H9 (cell line): ENCODE measurements around the gene TPCN2. TPM values are rescaled to one million over a fixed set of nuclear protein-coding genes. Genes with fewer than 3 reads are reported as not detected.
A peak's percentile ranks its signal among the peaks of the same experiment; 100 is the strongest.

Experiments used
- DNase-seq: peaks from one replicate; pipeline ENCODE4 v3.0.0-alpha.2; 2017
- H2AFZ ChIP-seq: one replicate; pipeline ENCODE4 v1.6.1; 2013; ENCODE audit warnings: mild to moderate bottlenecking, low read length, control low read depth, moderate library complexity
- H2AK5ac ChIP-seq: 2 replicates; pipeline ENCODE4 v1.6.1; 2013; ENCODE audit warnings: low read length, control low read depth, mixed read lengths; ENCODE audit not compliant: insufficient read length
- H2BK120ac ChIP-seq: one replicate; pipeline ENCODE4 v1.6.1; 2013; ENCODE audit warnings: low read depth, mild to moderate bottlenecking, low read length, control low read depth, inconsistent platforms; ENCODE audit not compliant: poor library complexity, severe bottlenecking
- H2BK12ac ChIP-seq: 2 replicates; pipeline ENCODE4 v1.6.1; 2013; ENCODE audit warnings: low read length, control low read depth, mixed read lengths, low read depth; ENCODE audit not compliant: insufficient read length
- H2BK15ac ChIP-seq: 2 replicates; pipeline ENCODE4 v1.6.1; 2013; ENCODE audit warnings: low read depth, low read length, control low read depth
- H2BK20ac ChIP-seq: one replicate; pipeline ENCODE4 v1.6.1; 2013; ENCODE audit warnings: low read depth, mild to moderate bottlenecking, low read length, control low read depth, inconsistent platforms; ENCODE audit not compliant: poor library complexity, severe bottlenecking
- H2BK5ac ChIP-seq: 2 replicates; pipeline ENCODE4 v1.6.1; 2013; ENCODE audit warnings: low read length, control low read depth, mixed read lengths; ENCODE audit not compliant: insufficient read length
- H3K14ac ChIP-seq: 2 replicates; pipeline ENCODE4 v1.6.1; 2013; ENCODE audit warnings: low read length, control low read depth; ENCODE audit not compliant: insufficient read depth
- H3K18ac ChIP-seq: 2 replicates; pipeline ENCODE4 v1.6.1; 2013; ENCODE audit warnings: low read depth, mild to moderate bottlenecking, mixed read lengths, low read length, control low read depth; ENCODE audit not compliant: insufficient read length
- H3K23ac ChIP-seq: 2 replicates; pipeline ENCODE4 v1.6.1; 2013; ENCODE audit warnings: low read length, control low read depth, mixed read lengths, low read depth; ENCODE audit not compliant: insufficient read length
- H3K23me2 ChIP-seq: 2 replicates; pipeline ENCODE4 v1.6.1; 2013; ENCODE audit warnings: low read depth, mild to moderate bottlenecking, mixed read lengths, low read length, control low read depth; ENCODE audit not compliant: insufficient read length, poor library complexity, severe bottlenecking
- H3K27ac ChIP-seq: 2 replicates; pipeline ENCODE4 v1.5.1; 2013; ENCODE audit warnings: low read length, control low read depth, mixed read lengths, low read depth; ENCODE audit not compliant: insufficient read length
- H3K27me3 ChIP-seq: 2 replicates; pipeline ENCODE4 v1.6.1; 2013; ENCODE audit warnings: low read length, control low read depth, inconsistent platforms; ENCODE audit not compliant: insufficient read depth
- H3K4ac ChIP-seq: 2 replicates; pipeline ENCODE4 v1.6.1; 2013; ENCODE audit warnings: low read depth, mild to moderate bottlenecking, control low read depth, inconsistent platforms, low read length, moderate library complexity
- H3K4me1 ChIP-seq: 2 replicates; pipeline ENCODE4 v1.6.1; 2013; ENCODE audit warnings: low read length, control low read depth, inconsistent platforms; ENCODE audit not compliant: insufficient read depth
- H3K4me2 ChIP-seq: 2 replicates; pipeline ENCODE4 v1.6.1; 2013; ENCODE audit warnings: low read length, control low read depth, mixed read lengths; ENCODE audit not compliant: insufficient read length, insufficient read depth
- H3K56ac ChIP-seq: 2 replicates; pipeline ENCODE4 v1.6.1; 2013; ENCODE audit warnings: low read depth, mild to moderate bottlenecking, mixed read lengths, low read length, control low read depth; ENCODE audit not compliant: insufficient read length
- H3K79me1 ChIP-seq: 2 replicates; pipeline ENCODE4 v1.6.1; 2013; ENCODE audit warnings: low read depth, mild to moderate bottlenecking, moderate library complexity, low read length, control low read depth, inconsistent platforms; ENCODE audit not compliant: insufficient read depth, poor library complexity, severe bottlenecking
- H3K79me2 ChIP-seq: 2 replicates; pipeline ENCODE4 v1.6.1; 2013; ENCODE audit warnings: low read length, control low read depth, inconsistent platforms; ENCODE audit not compliant: insufficient read depth
- H3K9ac ChIP-seq: 2 replicates; pipeline ENCODE4 v1.6.1; 2013; ENCODE audit warnings: low read length, control low read depth, mixed read lengths; ENCODE audit not compliant: insufficient read length; ENCODE audit errors: extremely low read depth
- H3K9me3 ChIP-seq: one replicate; pipeline ENCODE4 v1.6.1; 2013; ENCODE audit warnings: low read depth, low read length, inconsistent platforms; ENCODE audit not compliant: control insufficient read depth
- H3T11ph ChIP-seq: one replicate; pipeline ENCODE4 v1.6.1; 2013; ENCODE audit warnings: mild to moderate bottlenecking, low read length, control low read depth, inconsistent platforms
- H4K20me1 ChIP-seq: one replicate; pipeline ENCODE4 v1.6.1; 2013; ENCODE audit not compliant: control insufficient read depth, insufficient read length, insufficient read depth
- H4K5ac ChIP-seq: 2 replicates; pipeline ENCODE4 v1.6.1; 2013; ENCODE audit warnings: low read depth, mild to moderate bottlenecking, mixed read lengths, low read length, control low read depth; ENCODE audit not compliant: insufficient read length
- H4K8ac ChIP-seq: replicated peaks from 2 replicates; pipeline ENCODE4 v1.6.1; 2013; ENCODE audit warnings: low read length, control low read depth, mixed read lengths, low read depth; ENCODE audit not compliant: insufficient read length
- H4K91ac ChIP-seq: 2 replicates; pipeline ENCODE4 v1.6.1; 2013; ENCODE audit warnings: low read depth, mild to moderate bottlenecking, moderate library complexity, mixed read lengths, low read length, control low read depth; ENCODE audit not compliant: insufficient read length
- H3K27ac Mint-ChIP-seq, 3 experiments: 2 replicates in 2 of 3; 3 replicates in 1 of 3; pipeline ENCODE4 v1.8.0; 2020 to 2021; ENCODE audit warnings: mixed read lengths in 3 of 3, mild to moderate bottlenecking in 1 of 3, moderate library complexity in 1 of 3
- H3K27me3 Mint-ChIP-seq: 2 replicates; pipeline ENCODE4 v1.8.0; 2021; ENCODE audit warnings: low read depth, mild to moderate bottlenecking, moderate library complexity, mixed read lengths
- H3K36me3 Mint-ChIP-seq, 3 experiments: 2 replicates in 2 of 3; 3 replicates in 1 of 3; pipeline ENCODE4 v1.8.0; 2020 to 2021; ENCODE audit warnings: low read depth in 3 of 3, mixed read lengths in 3 of 3; ENCODE audit not compliant: insufficient read depth in 1 of 3
- H3K4me1 Mint-ChIP-seq, 2 experiments: 2 replicates each; pipeline ENCODE4 v1.8.0; 2020; ENCODE audit warnings: mixed read lengths in 2 of 2
- H3K4me3 Mint-ChIP-seq, 2 experiments: 2 replicates in 1 of 2; 3 replicates in 1 of 2; pipeline ENCODE4 v1.8.0; 2020 to 2021; ENCODE audit warnings: mild to moderate bottlenecking in 2 of 2, mixed read lengths in 2 of 2, moderate library complexity in 1 of 2
- H3K9me3 Mint-ChIP-seq, 2 experiments: 2 replicates in 1 of 2; 3 replicates in 1 of 2; pipeline ENCODE4 v1.8.0; 2020; ENCODE audit warnings: mild to moderate bottlenecking in 2 of 2, mixed read lengths in 2 of 2, moderate library complexity in 1 of 2
- CTCF ChIP-seq: fragments of 200-600 bp; sonication (generic); conservative IDR thresholded peaks from 3 replicates; pipeline ENCODE4 v1.8.0; 2021; ENCODE audit warnings: antibody characterized with exemption, mild to moderate bottlenecking
- WGBS: extraction: QIAGEN DNeasy Blood & Tissue Kit; methylation state at CpG from one replicate; pipeline ENCODE4 v1.1.7; 2013; ENCODE audit warnings: missing lambda C conversion rate, low lambda C conversion rate, mixed read lengths; ENCODE audit not compliant: insufficient read length; ENCODE audit errors: extremely low coverage; 5-methylcytosine and 5-hydroxymethylcytosine counted together
- total RNA-seq: library from RNA; stranded (reverse); gene quantifications from 2 replicates; pipeline ENCODE4 v1.2.1, GENCODE V29; 2021

Gene TPCN2
- total RNA-seq, 1 experiment from 2014 or later = 16.8 TPM

DNA sequence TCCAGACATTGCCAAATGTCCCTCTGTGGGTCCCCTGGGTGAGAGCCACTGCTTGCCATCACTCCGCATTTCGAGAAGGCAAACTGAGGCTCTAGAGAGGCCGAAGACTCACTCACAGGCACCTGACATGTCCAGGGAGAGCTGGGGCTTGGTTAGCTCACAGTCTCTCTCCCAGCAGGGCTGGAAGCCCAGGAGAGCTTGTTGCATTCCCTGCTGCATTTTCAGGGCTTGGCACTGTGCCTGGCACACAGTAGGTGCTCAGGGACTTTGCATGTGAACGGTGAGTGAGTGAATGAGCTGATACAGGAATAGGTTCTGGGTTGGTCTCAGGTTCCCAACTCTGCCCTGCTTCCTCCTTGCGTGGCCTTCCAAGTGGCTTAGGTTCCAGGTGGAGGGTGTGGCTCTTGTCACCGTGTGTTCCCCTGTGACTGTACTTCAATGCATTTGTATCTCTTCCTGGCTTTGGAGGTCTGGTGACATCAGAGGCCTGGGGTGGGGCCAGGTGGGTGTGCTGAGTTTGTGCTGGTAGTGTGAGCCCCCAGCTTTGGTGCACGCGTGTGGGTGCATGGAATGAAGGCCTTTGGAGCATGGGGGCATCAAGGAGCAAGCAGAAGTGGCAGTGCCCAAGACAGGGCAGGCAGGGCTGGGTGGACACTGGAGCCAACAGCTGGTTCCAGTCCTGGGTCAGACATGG lies 88.6 kb downstream of the TPCN2 start:
- no peak for DNase-seq
- Mint-ChIP-seq H3K4me1 (peaks cover 4 to 7% of the 10 kb centered on the region in 2 experiments; a peak in 3 of 4 replicates), H3K36me3 (peaks cover 7 to 19% (median 10%) of the 10 kb centered on the region in 3 experiments; a peak in 5 of 7 replicates), H3K27me3 (peaks cover 7% of the 10 kb centered on the region; the same call in 1 of the 2 replicates), H3K4me3 (no peak overlapping the region), H3K27ac (no peak overlapping the region), H3K9me3 (peaks cover 15 to 16% of the 10 kb centered on the region in 2 experiments)
- TF ChIP-seq CTCF = no peak
- H3K9me3 ChIP-seq = peaks cover 10% of the 10 kb centered on the region
- H3K79me1 ChIP-seq = no peaks in the 10 kb centered on the region
- no peak overlapping the region; the same call in 1 of the 2 replicates for H3K14ac ChIP-seq
- H2BK12ac ChIP-seq = no peak overlapping the region
- H2BK15ac ChIP-seq = no peak overlapping the region
- no peak overlapping the region for H4K8ac ChIP-seq
- no peaks in the 10 kb centered on the region for H4K20me1 ChIP-seq
- no CpG with 5 or more reads among the region's 8 CpGs for WGBS
- H2AK5ac ChIP-seq = no peak overlapping the region
- no peak overlapping the region for H3K9ac ChIP-seq
- peak overlapping the region; percentile 7 for H3K18ac ChIP-seq
- H4K5ac ChIP-seq = no peak overlapping the region
- no peak overlapping the region for H3T11ph ChIP-seq
- no peak overlapping the region for H3K4me2 ChIP-seq
- no peak overlapping the region for H2AFZ ChIP-seq
- H3K4me1 ChIP-seq = no peaks in the 10 kb centered on the region; the same call in 1 of the 2 replicates
- no peaks in the 10 kb centered on the region for H3K23me2 ChIP-seq
- H3K79me2 ChIP-seq = no peaks in the 10 kb centered on the region
- no peak overlapping the region for H2BK5ac ChIP-seq
- H3K56ac ChIP-seq = no peak overlapping the region
- no peaks in the 10 kb centered on the region for H3K27me3 ChIP-seq
- H3K23ac ChIP-seq = no peak overlapping the region
- H3K4ac ChIP-seq = no peak overlapping the region
- H2BK20ac ChIP-seq = no peak overlapping the region
- no peak overlapping the region for H2BK120ac ChIP-seq
- H4K91ac ChIP-seq = no peak overlapping the region
- H3K27ac ChIP-seq = no peak overlapping the region
